Measurements from ENCODE around the gene CKMT1A. TPM values are rescaled to one million over a fixed set of nuclear protein-coding genes. Genes with fewer than 3 reads are reported as not detected.
"Not testable (repeated sequence)": the region's sequence is repeated elsewhere in the genome, so short reads cannot be mapped to it uniquely, and the experiment has no call there.

CKMT1A gene
- total and polyA plus RNA-seq, 7 experiments from 2014 or later, result not detected

- POLR2A ChIA-PET; H3K36me3 ChIP-seq (ENCODE audit: control insufficient read depth in 2 of 3, insufficient read depth in 3 of 3, low read length in 3 of 3); H3K9me3 Mint-ChIP-seq; intact Hi-C loops (cut with micrococcal nuclease); ATAC-seq; H3K27me3 ChIP-seq (ENCODE audit: control insufficient read depth in 2 of 2, insufficient read depth in 2 of 2, low read length in 2 of 2); H3K27ac Mint-ChIP-seq; CTCF ChIA-PET; H3K36me3 Mint-ChIP-seq; H3K4me3 Mint-ChIP-seq; DNase-seq; H3K27me3 Mint-ChIP-seq; H3K27ac ChIP-seq (ENCODE audit: low read depth, low read length); H3K4me1 Mint-ChIP-seq; H3K9me3 ChIP-seq (ENCODE audit: control insufficient read depth in 2 of 3, low read length in 3 of 3); H3K4me3 ChIP-seq (ENCODE audit: low read length); H3K4me1 ChIP-seq (ENCODE audit: control insufficient read depth in 2 of 2, insufficient read depth in 2 of 2, low read length in 2 of 2): not testable (repeated sequence)
Observed at GRCh38 chr15:43710431-43711131, 16.9 kb downstream of the CKMT1A start.

DNA sequence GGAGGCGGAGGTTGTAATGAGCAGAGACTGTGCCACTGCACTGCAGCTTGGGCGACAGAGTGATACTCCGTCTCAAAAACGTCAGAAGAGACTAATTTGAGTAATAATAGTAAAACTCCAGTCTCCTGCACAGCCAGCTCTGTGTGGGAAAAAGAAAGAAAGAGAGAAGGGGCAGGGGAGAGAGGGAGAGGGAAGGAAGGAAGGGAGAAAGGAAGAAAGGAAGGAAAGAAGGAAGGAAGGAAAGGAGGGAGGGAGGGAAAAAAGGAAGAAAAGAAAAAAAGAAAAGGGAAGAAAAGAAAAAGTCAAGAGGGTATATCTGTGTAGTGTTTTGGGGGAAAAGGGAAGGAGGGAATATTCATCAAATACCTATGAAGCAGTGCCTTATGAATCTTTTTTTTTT, 29.5 kb downstream of the CKMT1A start:
- H3K9me3 Mint-ChIP-seq, result no peaks in the 10 kb centered on the region
- H3K36me3 Mint-ChIP-seq, result no peaks in the 10 kb centered on the region
- ChIA-PET POLR2A (no interaction called here), CTCF (no interaction called here)
- no peaks in the 10 kb centered on the region for H3K9me3 ChIP-seq (ENCODE audit: control insufficient read depth in 2 of 3, low read length in 3 of 3)
- H3K4me3 Mint-ChIP-seq, result no peak overlapping the region
- peaks cover 3 to 17% (median 5%) of the 10 kb centered on the region in 5 donors for H3K27me3 Mint-ChIP-seq
- H3K4me3 ChIP-seq (ENCODE audit: low read length), result no peak overlapping the region
- H3K27me3 ChIP-seq (ENCODE audit: control insufficient read depth in 2 of 2, insufficient read depth in 2 of 2, low read length in 2 of 2), result no peaks in the 10 kb centered on the region
- H3K27ac Mint-ChIP-seq, result no peak overlapping the region
- DNase-seq, result no peak
- no peaks in the 10 kb centered on the region for H3K4me1 Mint-ChIP-seq
- H3K4me1 ChIP-seq (ENCODE audit: control insufficient read depth in 2 of 2, insufficient read depth in 2 of 2, low read length in 2 of 2), result no peaks in the 10 kb centered on the region
- H3K36me3 ChIP-seq (ENCODE audit: control insufficient read depth in 2 of 3, insufficient read depth in 3 of 3, low read length in 3 of 3), result no peaks in the 10 kb centered on the region
- intact Hi-C loops (cut with micrococcal nuclease), result no loop called here
- ATAC-seq, result no peak
- H3K27ac ChIP-seq (ENCODE audit: low read depth, low read length), result no peak overlapping the region

DNA sequence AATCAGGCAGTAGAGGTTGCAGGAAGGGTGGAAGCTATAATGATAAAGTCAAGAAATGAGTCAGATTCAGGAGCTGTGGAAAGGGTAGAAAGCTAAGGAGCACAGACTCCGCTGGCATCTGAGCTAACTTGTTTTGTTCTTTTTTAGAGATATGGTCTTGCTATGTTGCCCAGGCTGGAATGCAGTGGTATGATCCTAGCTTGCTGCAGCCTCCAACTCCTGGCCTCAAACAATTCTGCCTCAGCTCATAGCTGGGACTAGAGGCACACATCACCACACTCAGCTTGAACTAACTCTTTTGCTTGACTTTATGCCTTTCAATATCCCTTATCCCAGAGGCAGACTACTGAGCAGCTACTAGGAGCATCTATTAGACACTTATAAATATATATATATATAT, 32.6 kb downstream of the CKMT1A start:
- H3K9me3 ChIP-seq (ENCODE audit: control insufficient read depth in 2 of 3, low read length in 3 of 3); H3K9me3 Mint-ChIP-seq; H3K27ac Mint-ChIP-seq; H3K36me3 ChIP-seq (ENCODE audit: control insufficient read depth in 2 of 3, insufficient read depth in 3 of 3, low read length in 3 of 3); DNase-seq; POLR2A ChIA-PET; H3K27ac ChIP-seq (ENCODE audit: low read depth, low read length); CTCF ChIA-PET; H3K4me1 ChIP-seq (ENCODE audit: control insufficient read depth in 2 of 2, insufficient read depth in 2 of 2, low read length in 2 of 2); intact Hi-C loops (cut with micrococcal nuclease); H3K4me1 Mint-ChIP-seq; H3K4me3 Mint-ChIP-seq; ATAC-seq; H3K27me3 Mint-ChIP-seq; H3K27me3 ChIP-seq (ENCODE audit: control insufficient read depth in 2 of 2, insufficient read depth in 2 of 2, low read length in 2 of 2); H3K4me3 ChIP-seq (ENCODE audit: low read length); H3K36me3 Mint-ChIP-seq: not testable (repeated sequence)

GRCh38 chr15:43728053-43728725, 34.5 kb downstream of the CKMT1A start:
- H3K4me3 ChIP-seq (ENCODE audit: low read length); intact Hi-C loops (cut with micrococcal nuclease); H3K9me3 Mint-ChIP-seq; H3K27ac Mint-ChIP-seq; ATAC-seq; H3K4me3 Mint-ChIP-seq; CTCF ChIA-PET; H3K27ac ChIP-seq (ENCODE audit: low read depth, low read length); DNase-seq; H3K9me3 ChIP-seq (ENCODE audit: control insufficient read depth in 2 of 3, low read length in 3 of 3); H3K36me3 ChIP-seq (ENCODE audit: control insufficient read depth in 2 of 3, insufficient read depth in 3 of 3, low read length in 3 of 3); H3K4me1 Mint-ChIP-seq; H3K4me1 ChIP-seq (ENCODE audit: control insufficient read depth in 2 of 2, insufficient read depth in 2 of 2, low read length in 2 of 2); POLR2A ChIA-PET; H3K27me3 ChIP-seq (ENCODE audit: control insufficient read depth in 2 of 2, insufficient read depth in 2 of 2, low read length in 2 of 2): not testable (repeated sequence)
- peaks cover 0 to 13% (median 4%) of the 10 kb centered on the region in 5 donors for H3K27me3 Mint-ChIP-seq
- peaks cover 0 to 13% (median 4%) of the 10 kb centered on the region in 5 donors for H3K36me3 Mint-ChIP-seq

GRCh38 chr15:43735416-43735815, 41.8 kb downstream of the CKMT1A start:
- peak overlapping the region in 1 of 9 donors; percentile 14 for H3K27ac Mint-ChIP-seq
- no peaks in the 10 kb centered on the region for H3K36me3 ChIP-seq (ENCODE audit: control insufficient read depth in 2 of 3, insufficient read depth in 3 of 3, low read length in 3 of 3)
- peaks cover 0 to 3% (median 0%) of the 10 kb centered on the region in 11 donors for H3K9me3 Mint-ChIP-seq
- H3K4me3 ChIP-seq (ENCODE audit: low read length), result no peak overlapping the region
- H3K27ac ChIP-seq (ENCODE audit: low read depth, low read length), result no peak overlapping the region
- H3K9me3 ChIP-seq (ENCODE audit: control insufficient read depth in 2 of 3, low read length in 3 of 3), result no peaks in the 10 kb centered on the region
- H3K36me3 Mint-ChIP-seq, result peaks cover 0 to 13% (median 6%) of the 10 kb centered on the region in 5 donors
- H3K4me1 Mint-ChIP-seq, result peaks cover 0 to 8% (median 0%) of the 10 kb centered on the region in 7 donors
- peaks cover 0 to 13% (median 4%) of the 10 kb centered on the region in 5 donors for H3K27me3 Mint-ChIP-seq
- CTCF ChIA-PET, result no interaction called here
- no peaks in the 10 kb centered on the region for H3K4me1 ChIP-seq (ENCODE audit: control insufficient read depth in 2 of 2, insufficient read depth in 2 of 2, low read length in 2 of 2)
- H3K27me3 ChIP-seq (ENCODE audit: control insufficient read depth in 2 of 2, insufficient read depth in 2 of 2, low read length in 2 of 2), result no peaks in the 10 kb centered on the region
- intact Hi-C loops (cut with micrococcal nuclease), result no loop called here
- no peak for DNase-seq
- H3K4me3 Mint-ChIP-seq, result no peak overlapping the region
- POLR2A ChIA-PET, result no interaction called here
- ATAC-seq, result no peak

DNA sequence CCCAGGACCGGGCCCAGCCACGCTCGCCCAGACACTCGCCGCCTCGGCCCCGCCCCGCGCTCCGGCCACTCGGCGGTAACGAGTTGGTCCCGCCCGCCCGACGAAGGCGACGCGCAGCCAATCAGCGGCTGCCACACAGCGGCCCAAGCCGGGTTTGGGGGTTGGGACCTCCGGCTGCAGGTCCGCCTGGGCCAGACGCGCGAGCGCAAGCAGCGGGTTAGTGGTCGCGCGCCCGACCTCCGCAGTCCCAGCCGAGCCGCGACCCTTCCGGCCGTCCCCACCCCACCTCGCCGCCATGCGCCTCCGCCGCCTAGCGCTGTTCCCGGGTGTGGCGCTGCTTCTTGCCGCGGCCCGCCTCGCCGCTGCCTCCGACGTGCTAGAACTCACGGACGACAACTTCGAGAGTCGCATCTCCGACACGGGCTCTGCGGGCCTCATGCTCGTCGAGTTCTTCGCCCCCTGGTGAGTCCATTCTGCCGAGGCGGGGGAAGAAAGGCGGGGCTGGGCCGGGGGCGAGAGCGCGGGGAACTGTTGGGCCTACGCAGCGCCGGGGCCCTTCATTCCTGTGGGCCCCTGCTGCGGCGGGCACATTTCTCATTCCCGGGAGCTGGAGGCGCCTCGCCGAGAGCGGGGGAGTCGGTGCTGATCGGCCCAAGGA, 52.7 kb downstream of the CKMT1A start, which contains the start of gene PDIA3:
TSS of gene PDIA3 (plus strand) at position 194 of the 658 bp plus-strand sequence. CDS start at position 296, 102 bp downstream.
- Mint-ChIP-seq H3K36me3 (peaks cover 0 to 13% (median 3%) of the 10 kb centered on the region in 5 donors), H3K4me3 (peak within 1 kb of the TSS; percentile 92 to 98 (median 96)), H3K27ac (peak within 1 kb of the TSS; percentile 93 to 98 (median 96)), H3K4me1 (peaks cover 19 to 45% (median 35%) of the 10 kb centered on the region in 7 donors)
- H3K9me3 Mint-ChIP-seq; H3K9me3 ChIP-seq (ENCODE audit: control insufficient read depth in 2 of 3, low read length in 3 of 3); H3K27me3 Mint-ChIP-seq; CTCF ChIA-PET; H3K27me3 ChIP-seq (ENCODE audit: control insufficient read depth in 2 of 2, insufficient read depth in 2 of 2, low read length in 2 of 2): not testable (repeated sequence)
- DNase-seq (peak; percentile 79 to 94 (median 82)), ATAC-seq (peak; percentile 87)
- Histone ChIP-seq H3K36me3 (ENCODE audit: control insufficient read depth in 2 of 3, insufficient read depth in 3 of 3, low read length in 3 of 3) (peaks cover 0 to 12% (median 0%) of the 10 kb centered on the region in 3 experiments), H3K4me1 (ENCODE audit: control insufficient read depth in 2 of 2, insufficient read depth in 2 of 2, low read length in 2 of 2) (peaks cover 20 to 36% of the 10 kb centered on the region in 2 donors), H3K27ac (ENCODE audit: low read depth, low read length) (peak within 1 kb of the TSS; percentile 92), H3K4me3 (ENCODE audit: low read length) (peak within 1 kb of the TSS; percentile 89)
- intact Hi-C loops (cut with micrococcal nuclease), result loop anchor here (1.0 to 5.0 kb wide), 13 partner anchors 31 to 1474 kb away; partner anchors contain the start of genes MFAP1 (in 2 of the 2), SERF2 (in 2 of the 2), CTDSPL2 (in 1 of the 2) and EIF3J (in 1 of the 2)
- POLR2A ChIA-PET, result interaction anchor here (0.7 to 2.8 kb wide), 6 partner anchors 10 to 54 kb away, joined by 3 to 11 read pairs (median 6); partner anchors contain the start of genes ELL3, HYPK, SERF2 and SERINC4
